Endothelial cell of umbilical vein (primary cell): Measurements from ENCODE around the gene SIM1. TPM values are rescaled to one million over a fixed set of nuclear protein-coding genes. Genes with fewer than 3 reads are reported as not detected.

Experiments
- BruUV-seq: library from RNA; stranded (reverse); fragments of 400-500 nt; replicated peaks from 2 replicates; lab custom pipeline; 2021; lab: Mats Ljungman, UMichigan
- CTCF ChIA-PET: fragments of 300-600, 350-600 bp; sonication (Branson Sonifier 250); formaldehyde crosslinking; loops from one replicate; lab custom pipeline; 2021; ENCODE audit warnings: antibody characterized with exemption, inconsistent platforms; lab: Charles Lee
- POLR2A ChIA-PET: fragments of 300-600, 350-600 bp; sonication (Branson Sonifier 250); formaldehyde crosslinking; loops from one replicate; lab custom pipeline; 2021; ENCODE audit warnings: antibody characterized with exemption, inconsistent platforms; lab: Charles Lee
- DNase-seq: peaks from one replicate; pipeline ENCODE4 v3.0.0-alpha.2; 2011; ENCODE audit warnings: low read depth, low spot score
- FAIRE-seq: peaks from 2 replicates; lab custom pipeline; 2011; peaks lifted over from hg19 to GRCh38; lab: Jason Lieb, UNC
- H2AFZ ChIP-seq: 2 replicates; pipeline ENCODE4 v1.6.0; 2012; ENCODE audit warnings: low read depth, low read length, control low read depth, inconsistent platforms
- H3K27ac ChIP-seq: 2 replicates; pipeline ENCODE4 v1.5.1; 2011; ENCODE audit warnings: low read depth, mild to moderate bottlenecking, control low read depth, low read length, moderate library complexity; ENCODE audit not compliant: insufficient read depth
- H3K27me3 ChIP-seq, 2 experiments: 2 replicates each; pipeline versions ENCODE4 v1.6.0 to v1.6.1; 2011; ENCODE audit warnings: low read length in 2 of 2, mixed read lengths in 1 of 2; ENCODE audit not compliant: control insufficient read depth in 2 of 2, insufficient read depth in 2 of 2
- H3K36me3 ChIP-seq, 2 experiments: 2 replicates in 1 of 2; 3 replicates in 1 of 2; pipeline ENCODE4 v1.5.1; 2011; ENCODE audit warnings: low read length in 2 of 2, mild to moderate bottlenecking in 1 of 2, moderate library complexity in 1 of 2; ENCODE audit not compliant: control insufficient read depth in 2 of 2, insufficient read depth in 2 of 2; ENCODE audit errors: extremely low read depth in 1 of 2
- H3K4me1 ChIP-seq: 3 replicates; pipeline ENCODE4 v1.5.1; 2011; ENCODE audit warnings: mild to moderate bottlenecking, low read length; ENCODE audit not compliant: control insufficient read depth, insufficient read depth; ENCODE audit errors: extremely low read depth
- H3K4me2 ChIP-seq: 2 replicates; pipeline ENCODE4 v1.6.1; 2011; ENCODE audit warnings: low read length, control low read depth, mixed read lengths; ENCODE audit not compliant: insufficient read depth
- H3K4me3 ChIP-seq, 3 experiments: fragments of 200-600 bp in 1 of 3; sonication (generic), shearing (Covaris generic) in 1 of 3; replicated peaks in 1 of 3; 2 replicates each; pipeline ENCODE4 v1.5.1; 2011 to 2016; ENCODE audit warnings: control low read depth in 3 of 3, low read length in 3 of 3, mild to moderate bottlenecking in 2 of 3, inconsistent platforms in 1 of 3, low read depth in 1 of 3, moderate library complexity in 1 of 3; ENCODE audit not compliant: insufficient read depth in 1 of 3
- H3K79me2 ChIP-seq: 2 replicates; pipeline ENCODE4 v1.6.0; 2012; ENCODE audit warnings: low read length, inconsistent platforms; ENCODE audit not compliant: control insufficient read depth, insufficient read depth
- H3K9ac ChIP-seq: replicated peaks from 2 replicates; pipeline ENCODE3; 2011; ENCODE audit warnings: low read length, control low read depth; ENCODE audit not compliant: insufficient read depth; ENCODE audit errors: extremely low read depth
- H3K9me1 ChIP-seq: replicated peaks from 3 replicates; pipeline ENCODE4 v1.6.0; 2011; ENCODE audit warnings: mild to moderate bottlenecking, low read length; ENCODE audit not compliant: control insufficient read depth, insufficient read depth; ENCODE audit errors: extremely low read depth
- H3K9me3 ChIP-seq: replicated peaks from 2 replicates; pipeline ENCODE4 v1.5.1; 2012; ENCODE audit warnings: low read length, inconsistent platforms; ENCODE audit not compliant: control insufficient read depth, insufficient read depth
- H4K20me1 ChIP-seq: replicated peaks from 2 replicates; pipeline ENCODE3; 2011; ENCODE audit warnings: mild to moderate bottlenecking, low read length; ENCODE audit not compliant: control insufficient read depth, insufficient read depth; ENCODE audit errors: extremely low read depth
- CTCF ChIP-seq, 2 donors: IDR thresholded peaks; 1 replicate in 1 of 2; 2 replicates in 1 of 2; pipeline ENCODE4 v1.5.1; 2011; ENCODE audit warnings: low read length in 2 of 2, mild to moderate bottlenecking in 2 of 2, moderate library complexity in 2 of 2, control low read depth in 1 of 2, inconsistent platforms in 1 of 2, low read depth in 1 of 2; ENCODE audit not compliant: insufficient read depth in 1 of 2; ENCODE audit errors: extremely low read depth in 1 of 2
- EZH2 ChIP-seq: IDR thresholded peaks from 2 replicates; pipeline ENCODE4 v1.6.1; 2012; ENCODE audit warnings: borderline replicate concordance, low read depth, mild to moderate bottlenecking, moderate library complexity, low read length, inconsistent platforms; ENCODE audit not compliant: severe bottlenecking
- FOS ChIP-seq: IDR thresholded peaks from 2 replicates; pipeline ENCODE4 v1.6.1; 2011; ENCODE audit warnings: mild to moderate bottlenecking, low read length, moderate library complexity, borderline replicate concordance; ENCODE audit not compliant: insufficient read depth
- GATA2 ChIP-seq: IDR thresholded peaks from 2 replicates; pipeline ENCODE4 v1.7.0; 2011; ENCODE audit warnings: low read depth, mild to moderate bottlenecking, moderate library complexity, mixed read lengths, low read length; ENCODE audit not compliant: insufficient read length, insufficient read depth
- JUN ChIP-seq: IDR thresholded peaks from 2 replicates; pipeline ENCODE4 v1.6.1; 2011; ENCODE audit warnings: borderline replicate concordance, low read depth; ENCODE audit not compliant: insufficient read length, insufficient read depth
- MAX ChIP-seq: IDR thresholded peaks from 2 replicates; pipeline ENCODE4 v1.6.1; 2011; ENCODE audit not compliant: insufficient read depth, insufficient read length
- MYC ChIP-seq: IDR thresholded peaks from one replicate; pipeline ENCODE4 v1.6.1; 2011; ENCODE audit warnings: mild to moderate bottlenecking, low read depth, low read length
- POLR2A ChIP-seq: IDR thresholded peaks from 2 replicates; pipeline ENCODE4 v1.6.1; 2012; ENCODE audit warnings: low read depth, mild to moderate bottlenecking, control low read depth, low read length
- POLR2AphosphoS5 ChIP-seq: IDR thresholded peaks from 2 replicates; pipeline ENCODE4 v1.6.1; 2012; ENCODE audit warnings: low read depth, mild to moderate bottlenecking, control low read depth, low read length, moderate library complexity; ENCODE audit not compliant: insufficient read depth
- dilution Hi-C: fragments of 300-500 bp; cut with MboI; formaldehyde crosslinking; loops from one replicate; pipeline ENCODE4 v1.15.0; 2019; ENCODE audit warnings: low sequenced_read_pairs; ENCODE audit not compliant: extremely low pct_ligation_motif_present
- intact Hi-C: fragments of 100-400 bp; cut with micrococcal nuclease; formaldehyde crosslinking; loops from one replicate; pipeline ENCODE4 v1.10.0; 2022
- polyA plus RNA-seq, 4 experiments: library from polyadenylated mRNA; depleted of rRNA in 3 of 4; stranded (reverse) in 3 of 4; unstranded in 1 of 4; fragments of >200 nt; gene quantifications; 2 replicates each; pipeline versions ENCODE4 v1.2.1 to v1.2.3, GENCODE V29; 2011 to 2012; ENCODE audit warnings: missing spikeins in 1 of 4
- total RNA-seq: library from RNA; stranded (reverse); gene quantifications from 2 replicates; pipeline ENCODE4 v1.2.3, GENCODE V29; 2021

The SIM1 gene
- total and polyA plus RNA-seq, 2 donors (not counting 3 experiments of a cell fraction or from before 2014, with no cell fraction given), result 0.14 to 0.29 TPM

- Histone ChIP-seq H3K79me2 (no peaks in the 10 kb centered on the region), H3K27ac (no peak overlapping the region), H3K9me1 (no peaks in the 10 kb centered on the region), H3K4me3 (no peak overlapping the region), H3K27me3 (no peaks in the 10 kb centered on the region), H3K4me2 (no peak overlapping the region), H3K4me1 (no peaks in the 10 kb centered on the region), H2AFZ (peak overlapping the region; percentile 35), H3K9me3 (no peaks in the 10 kb centered on the region), H3K9ac (no peak overlapping the region), H4K20me1 (no peaks in the 10 kb centered on the region), H3K36me3 (no peaks in the 10 kb centered on the region)
- POLR2A ChIA-PET, result no interaction called here
- CTCF ChIA-PET, result interaction anchor here (1.1 to 2.1 kb wide), 2 partner anchors 8 to 13 kb away, joined by 3 to 5 read pairs; no protein-coding TSS in a partner anchor
- TF ChIP-seq FOS (no peak), POLR2A (no peak), CTCF (IDR thresholded peaks at IDR 0.05; ENCODE audit: extremely low read depth in 1 of 2, insufficient read depth in 1 of 2, low read depth in 1 of 2, low read length in 2 of 2) (no peak), MYC (no peak), POLR2AphosphoS5 (no peak), EZH2 (no peak), GATA2 (no peak), MAX (no peak), JUN (no peak)
- FAIRE-seq (no peak), DNase-seq (peak; percentile 43)
- dilution Hi-C loops, result no loop called here
- no TSS peak for BruUV-seq
- intact Hi-C loops, result no loop called here
Measured at GRCh38 chr6:100415768-100416167, 49.0 kb downstream of the SIM1 start.
